GM21423 (cell line): ENCODE data around the gene TCF7L1.

Experiments
- ATAC-seq: cut with Tn5 transposase; IDR thresholded peaks from one replicate; pipeline ENCODE4 v1.9.1; 2021; ENCODE audit warnings: mild to moderate bottlenecking, moderate library complexity; ENCODE audit not compliant: unreplicated experiment

TCF7L1 gene

GRCh38 chr2:85160966-85161960 lies 28.1 kb downstream of the TCF7L1 start:
- ATAC-seq: no peak

GRCh38 chr2:85162746-85163301 lies 29.6 kb downstream of the TCF7L1 start:
- ATAC-seq: no peak

DNA sequence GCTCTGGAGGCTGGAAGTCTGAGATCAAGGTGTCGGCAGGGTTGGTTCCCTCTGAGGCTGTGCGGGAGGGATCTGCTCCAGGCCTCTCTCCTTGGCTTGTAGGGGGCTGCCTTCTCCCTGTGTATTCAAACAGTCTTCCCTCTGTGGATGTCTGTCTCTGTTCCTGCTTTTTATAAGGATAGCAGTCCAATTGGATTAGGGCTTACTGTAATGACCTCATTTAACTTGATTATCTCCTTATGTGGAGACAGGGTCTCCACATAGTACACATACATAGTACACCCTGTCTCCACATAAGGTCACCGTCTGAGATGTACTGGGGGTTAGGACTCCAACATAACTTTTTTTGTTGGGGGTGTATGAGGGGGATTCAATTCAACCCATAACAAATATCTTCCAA lies 30.5 kb downstream of the TCF7L1 start:
- ATAC-seq: no peak

GRCh38 chr2:85164145-85164569 lies 31.0 kb downstream of the TCF7L1 start:
- ATAC-seq: no peak

DNA sequence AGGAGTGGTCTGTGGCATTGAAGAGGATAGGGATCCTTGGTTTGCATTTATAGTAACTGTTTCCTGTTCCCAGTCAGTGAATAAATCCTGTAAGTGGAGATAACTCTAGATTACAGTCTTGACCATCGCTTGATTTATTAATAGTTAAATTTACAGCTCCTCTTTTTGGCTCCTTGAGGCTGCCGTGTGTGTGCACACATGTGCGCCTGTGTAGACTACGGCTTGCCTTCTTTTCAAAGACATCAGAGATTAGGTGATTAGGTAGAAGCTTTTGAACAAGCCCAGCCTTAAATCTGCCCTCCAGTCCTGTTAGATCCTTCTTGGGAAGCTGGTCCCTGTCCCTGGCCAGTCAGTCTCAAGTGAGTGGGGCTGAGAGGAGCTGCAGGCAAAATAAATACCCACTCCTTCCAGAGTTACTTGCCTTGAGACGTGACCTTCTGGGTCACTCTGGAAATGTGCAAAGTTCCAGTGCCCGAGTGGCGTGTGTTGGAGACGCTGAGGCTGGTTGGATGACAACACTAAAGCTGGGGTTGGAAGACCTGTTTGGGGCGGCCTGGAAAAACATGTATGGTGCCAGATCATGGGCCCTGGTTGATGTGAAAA lies 32.0 kb downstream of the TCF7L1 start:
- no peak for ATAC-seq

DNA sequence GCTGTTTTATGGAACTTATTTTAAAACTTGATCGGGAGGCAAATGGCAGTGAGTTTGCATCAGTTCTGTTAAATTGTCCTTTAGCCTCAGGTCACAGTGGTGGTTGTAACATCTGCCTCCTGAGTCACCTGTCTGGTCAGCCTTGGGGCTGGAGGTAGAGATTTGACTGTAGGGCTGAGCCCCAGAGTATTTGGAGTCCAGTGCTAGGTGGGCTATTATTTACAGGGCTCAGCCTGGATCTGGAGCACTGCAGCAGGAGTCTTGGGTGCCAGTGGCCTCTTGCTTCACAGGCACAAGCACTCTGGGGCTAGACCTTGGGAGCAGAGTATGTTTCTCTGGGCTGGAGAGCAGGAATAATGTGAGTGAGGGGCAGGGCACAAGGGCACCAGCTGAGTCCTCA lies 32.8 kb downstream of the TCF7L1 start:
- ATAC-seq: no peak

DNA sequence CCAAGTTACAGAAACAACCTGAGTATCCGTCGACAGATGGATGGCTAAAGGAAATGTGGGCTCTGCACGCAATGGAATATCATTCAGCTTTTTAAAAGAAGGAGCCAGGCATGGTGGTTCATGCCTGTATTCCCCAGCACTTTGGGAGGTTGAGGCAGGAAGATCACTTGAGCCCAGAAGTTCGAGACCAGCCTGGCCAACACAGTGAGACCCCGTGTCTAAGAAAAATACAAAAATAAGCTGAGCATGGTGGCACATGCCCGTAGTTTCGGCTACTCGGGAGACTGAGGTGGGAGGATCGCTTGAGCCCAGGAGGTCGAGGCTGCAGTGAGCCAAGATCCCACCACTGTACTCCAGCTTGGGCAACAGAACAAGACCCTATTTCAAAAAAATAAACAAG lies 34.3 kb downstream of the TCF7L1 start:
- ATAC-seq: no peak

- no peak for ATAC-seq
Measured at GRCh38 chr2:85168942-85169341, 35.8 kb downstream of the TCF7L1 start.

GRCh38 chr2:85169581-85169980 lies 36.4 kb downstream of the TCF7L1 start:
- ATAC-seq: no peak

DNA sequence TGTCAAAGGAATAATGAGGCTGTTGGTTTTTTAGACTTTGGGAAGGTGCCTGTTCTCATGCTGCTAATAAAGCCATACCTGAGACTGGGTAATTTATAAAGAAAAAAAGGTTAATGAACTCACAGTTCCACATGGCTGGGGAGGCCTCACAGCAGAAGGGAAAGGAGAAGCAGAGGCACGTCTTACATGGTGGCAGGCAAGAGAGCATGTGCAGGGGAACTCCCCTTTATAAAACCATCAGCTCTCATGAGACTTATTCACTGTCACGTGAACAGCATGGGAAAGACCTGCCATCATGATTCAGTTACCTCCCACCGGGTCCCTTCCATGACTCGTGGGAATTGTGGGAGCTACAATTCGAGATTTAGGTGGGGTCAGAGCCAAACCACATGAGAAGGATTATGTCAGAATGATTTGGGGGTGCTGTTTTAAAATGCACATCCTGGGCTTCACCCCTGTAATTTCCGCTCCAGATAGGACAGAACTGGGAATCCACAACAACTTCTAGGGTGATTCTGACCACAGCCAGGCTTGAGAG lies 37.8 kb downstream of the TCF7L1 start:
- no peak for ATAC-seq

DNA sequence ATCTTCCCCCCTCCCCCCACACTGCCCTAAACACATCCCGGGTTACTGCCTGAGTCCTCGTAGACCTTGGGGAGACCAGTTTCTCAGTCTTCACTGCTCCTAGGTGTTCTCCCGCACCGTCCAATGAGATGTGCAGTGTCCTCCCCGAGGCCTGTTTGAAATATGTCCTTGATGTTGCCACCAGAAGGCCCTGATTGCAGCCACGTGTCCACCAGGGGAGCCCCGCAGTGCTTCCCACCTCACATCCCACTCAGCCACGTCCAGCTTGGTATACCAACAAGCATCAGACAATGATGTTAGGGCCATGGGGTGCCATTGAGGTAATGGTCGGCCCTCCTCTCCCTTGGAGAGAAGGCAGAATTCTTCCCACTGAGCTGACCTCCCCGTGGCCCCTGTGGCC lies 38.7 kb downstream of the TCF7L1 start:
- no peak for ATAC-seq

DNA sequence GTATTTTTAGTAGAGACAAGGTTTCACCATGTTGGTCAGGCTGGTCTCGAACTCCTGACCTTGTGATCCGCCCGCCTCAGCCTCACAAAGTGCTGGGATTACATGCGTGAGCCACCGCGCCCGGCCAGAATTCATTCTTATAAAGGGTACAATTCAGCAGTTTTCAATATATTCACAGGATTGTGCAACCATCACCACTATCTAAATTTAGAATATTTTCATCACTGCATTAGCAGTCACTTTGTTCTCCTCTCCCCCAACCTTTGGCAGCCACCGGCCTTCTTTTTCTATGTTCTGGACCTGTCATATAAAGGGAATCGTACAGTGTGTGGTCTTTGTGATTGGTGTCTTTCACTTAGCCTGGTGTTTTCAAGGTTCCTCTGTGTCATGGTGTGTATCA lies 40.7 kb downstream of the TCF7L1 start:
- ATAC-seq: no peak

DNA sequence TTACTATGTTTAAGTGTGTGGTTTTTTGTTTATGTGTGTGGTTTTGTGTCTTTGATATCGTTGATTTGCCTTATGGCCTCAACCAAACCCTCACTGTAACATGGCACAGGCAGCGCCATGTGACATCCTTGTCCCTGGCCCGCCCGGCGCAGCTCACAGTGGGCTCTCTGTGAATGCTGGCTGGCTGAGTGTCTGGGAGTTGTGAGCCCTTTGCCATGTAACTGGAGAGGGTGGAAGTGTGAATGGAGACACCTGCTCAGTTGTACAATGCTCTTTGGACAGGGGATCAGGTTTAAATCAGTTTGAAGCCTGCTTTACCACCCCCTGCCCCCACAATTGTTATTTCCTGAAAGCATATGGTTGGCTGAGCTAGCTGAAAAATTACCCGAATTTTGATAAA lies 41.8 kb downstream of the TCF7L1 start:
- no peak for ATAC-seq

GRCh38 chr2:85175369-85176299 lies 42.4 kb downstream of the TCF7L1 start:
- ATAC-seq: no peak

DNA sequence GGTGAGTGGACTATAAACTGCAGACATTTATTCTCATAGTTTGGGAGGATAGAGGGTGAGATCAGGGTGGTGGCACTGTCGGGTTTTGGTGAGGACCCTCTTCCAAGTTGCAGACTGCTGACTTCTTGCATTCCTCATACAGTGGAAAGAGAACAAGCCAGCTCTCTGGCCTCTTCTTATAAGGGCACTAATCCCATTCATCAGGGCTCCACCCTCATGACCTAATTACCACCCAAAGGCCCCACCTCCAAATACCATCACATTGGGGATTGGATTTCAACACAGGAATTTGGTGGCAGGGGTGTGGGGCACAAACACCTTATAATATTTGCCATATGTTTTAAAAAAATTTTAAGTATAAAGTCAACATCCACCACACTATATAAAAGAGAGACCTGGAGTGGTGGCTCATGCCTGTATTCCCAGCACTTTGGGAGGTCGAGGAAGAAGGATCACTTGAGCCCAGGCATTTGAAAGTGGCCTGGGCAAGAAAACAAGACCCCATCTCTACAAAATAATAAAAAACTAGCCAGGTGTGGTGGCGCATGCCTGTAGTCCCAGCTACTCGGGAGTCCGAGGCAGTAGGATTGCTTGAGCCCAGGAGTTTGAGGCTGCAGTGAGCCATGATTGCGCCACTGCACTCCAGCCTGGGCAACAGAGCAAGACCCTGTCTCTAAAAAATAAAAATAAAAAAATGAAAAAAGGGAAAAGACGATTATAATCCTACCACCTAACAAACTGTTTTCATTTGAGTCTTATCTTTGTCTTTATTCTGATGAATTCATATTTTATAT lies 44.0 kb downstream of the TCF7L1 start:
- ATAC-seq: no peak

DNA sequence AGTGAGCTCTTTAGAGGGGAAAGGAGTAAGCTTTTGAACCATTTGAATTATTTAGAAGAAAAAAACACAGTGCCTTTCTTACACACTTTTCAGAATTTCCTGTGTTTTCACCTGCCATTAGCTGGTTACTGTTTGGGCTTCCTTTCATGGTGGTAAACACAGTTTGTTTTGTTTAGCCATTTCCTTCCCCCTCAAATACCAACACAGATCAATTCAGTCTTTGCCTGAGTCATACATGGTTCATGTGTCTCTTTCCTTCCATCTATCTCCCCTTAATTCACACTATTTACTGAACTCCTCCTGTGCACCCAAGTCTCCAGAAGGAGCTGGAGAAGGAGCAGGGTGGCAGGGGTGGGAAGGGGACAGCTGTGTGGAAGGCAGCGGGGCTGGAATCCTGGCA lies 45.0 kb downstream of the TCF7L1 start:
- ATAC-seq: no peak

- ATAC-seq: no peak
Measured at GRCh38 chr2:85178980-85179411, 45.8 kb downstream of the TCF7L1 start.

DNA sequence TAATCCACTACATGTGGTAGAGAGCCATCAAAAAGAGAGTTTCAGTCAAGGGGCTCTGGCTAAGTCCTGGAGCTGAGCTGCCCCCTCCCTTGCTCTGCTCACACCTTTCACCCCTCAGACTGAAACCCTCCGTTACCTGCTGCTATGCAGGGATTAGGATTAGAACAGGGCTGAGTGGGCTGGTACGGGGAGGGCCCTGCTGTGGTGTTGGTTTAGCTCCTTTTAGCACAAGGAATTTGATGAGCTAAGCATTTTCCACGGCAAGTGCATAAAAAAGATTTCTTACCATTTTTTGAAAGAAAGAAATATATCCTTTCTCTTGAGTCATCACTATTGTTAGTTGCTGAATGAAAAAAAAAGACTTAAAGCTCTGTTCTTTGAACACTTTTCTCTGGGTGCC lies 46.3 kb downstream of the TCF7L1 start:
- ATAC-seq: no peak

- no peak for ATAC-seq
Measured at GRCh38 chr2:85180322-85181133, 47.3 kb downstream of the TCF7L1 start.
